SH-SY5Y (cell line): ENCODE results near the gene UBR1.

ENCODE experiments used
- GATA2 ChIP-seq: IDR thresholded peaks from 2 replicates; pipeline ENCODE4 v1.6.1; 2011; ENCODE audit warnings: mild to moderate bottlenecking, low read depth, low read length
- GATA3 ChIP-seq: IDR thresholded peaks from 2 replicates; pipeline ENCODE4 v1.6.1; 2011; ENCODE audit warnings: low read depth, mild to moderate bottlenecking, low read length, moderate library complexity

DNA sequence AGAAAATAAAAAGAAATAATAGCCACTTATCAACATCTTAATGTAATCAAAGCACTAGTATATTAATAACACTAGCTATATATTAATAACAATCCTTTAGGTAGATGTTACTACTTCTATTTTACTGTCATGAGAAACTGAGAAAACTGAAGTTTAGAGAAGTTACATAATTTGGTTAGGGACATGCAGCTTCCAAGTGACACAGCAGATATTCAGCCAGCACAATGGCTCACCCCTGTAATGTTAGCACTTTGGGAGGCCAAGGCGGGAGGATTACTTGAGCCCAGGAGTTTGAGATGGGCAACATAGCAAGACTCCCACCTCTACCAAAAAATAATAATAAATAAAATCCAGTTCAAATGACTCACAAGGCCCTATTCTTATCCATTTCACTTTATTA is 1.9 kb upstream of the UBR1 start:
- no peak for TF ChIP-seq GATA3
- TF ChIP-seq GATA2, result no peak
